ENCODE measurements around the gene AREL1.

AREL1 gene

DNA sequence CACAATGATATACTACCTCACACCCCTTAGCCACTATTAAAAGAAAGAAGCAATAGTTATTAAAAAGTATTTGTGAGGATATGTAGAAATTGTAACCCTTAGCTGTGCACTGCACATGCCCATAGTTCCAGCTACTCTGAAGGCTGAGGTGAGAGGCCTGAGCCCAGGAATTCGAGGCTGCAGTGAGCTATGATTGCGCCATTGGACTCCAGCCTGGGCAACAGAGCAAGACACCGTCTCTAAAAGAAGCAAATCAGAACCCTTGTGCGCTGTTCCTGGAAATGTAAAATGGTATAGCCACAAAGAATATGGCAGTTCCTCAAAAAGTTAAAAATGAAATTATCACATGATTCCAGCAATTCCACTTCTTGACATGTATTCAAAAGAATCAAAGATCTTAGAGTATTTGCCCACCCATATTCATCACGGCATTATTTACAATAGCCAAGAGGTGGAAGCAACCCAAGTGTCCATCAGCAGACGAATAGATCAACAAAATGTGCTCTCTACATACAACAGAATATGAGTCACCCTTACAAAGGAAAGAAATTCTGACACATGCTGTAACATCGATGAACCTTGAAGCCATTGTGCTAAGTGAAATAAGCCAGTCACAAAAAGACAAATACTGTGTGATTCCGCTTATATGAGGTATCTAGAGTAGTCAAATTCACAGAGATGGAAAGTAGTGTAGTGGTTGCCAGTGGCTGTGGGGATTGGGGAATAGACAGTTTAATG, 26.6 kb upstream of the AREL1 start:
- TF ChIP-seq EZH2phosphoT487 (IDR thresholded peaks at IDR 0.05; ENCODE audit: borderline replicate concordance) (no peak), CTCF (conservative IDR thresholded peaks at IDR 0.05; ENCODE audit: low read length) (no peak)
- Histone ChIP-seq H3K27me3 (ENCODE audit: insufficient read depth, low read length, poor library complexity, severe bottlenecking) (no peaks in the 10 kb centered on the region), H3K9ac (ENCODE audit: low read depth, low read length, poor library complexity, severe bottlenecking) (no peak overlapping the region), H3K4me2 (ENCODE audit: low read depth, low read length, poor library complexity, severe bottlenecking) (no peak overlapping the region), H2AFZ (ENCODE audit: low read length) (no peak overlapping the region), H4K20me1 (ENCODE audit: insufficient read depth, low read length, poor library complexity, severe bottlenecking) (no peaks in the 10 kb centered on the region), H3K4me3 (ENCODE audit: low read length, poor library complexity, severe bottlenecking) (no peak overlapping the region), H3K79me2 (ENCODE audit: insufficient read depth, low read length) (no peaks in the 10 kb centered on the region), H3F3A (ENCODE audit: low read depth) (no peaks in the 10 kb centered on the region), H3K9me3 (ENCODE audit: insufficient read depth, low read depth, low read length) (no peaks in the 10 kb centered on the region), H3K4me1 (ENCODE audit: insufficient read depth, low read length, poor library complexity, severe bottlenecking) (no peaks in the 10 kb centered on the region), H3K9me2 (replicated peaks; ENCODE audit: low read depth, low read length) (no peaks in the 10 kb centered on the region), H3K36me3 (ENCODE audit: insufficient read depth, low read length) (peaks cover 28% of the 10 kb centered on the region; the same call in 1 of the 2 replicates)

DNA sequence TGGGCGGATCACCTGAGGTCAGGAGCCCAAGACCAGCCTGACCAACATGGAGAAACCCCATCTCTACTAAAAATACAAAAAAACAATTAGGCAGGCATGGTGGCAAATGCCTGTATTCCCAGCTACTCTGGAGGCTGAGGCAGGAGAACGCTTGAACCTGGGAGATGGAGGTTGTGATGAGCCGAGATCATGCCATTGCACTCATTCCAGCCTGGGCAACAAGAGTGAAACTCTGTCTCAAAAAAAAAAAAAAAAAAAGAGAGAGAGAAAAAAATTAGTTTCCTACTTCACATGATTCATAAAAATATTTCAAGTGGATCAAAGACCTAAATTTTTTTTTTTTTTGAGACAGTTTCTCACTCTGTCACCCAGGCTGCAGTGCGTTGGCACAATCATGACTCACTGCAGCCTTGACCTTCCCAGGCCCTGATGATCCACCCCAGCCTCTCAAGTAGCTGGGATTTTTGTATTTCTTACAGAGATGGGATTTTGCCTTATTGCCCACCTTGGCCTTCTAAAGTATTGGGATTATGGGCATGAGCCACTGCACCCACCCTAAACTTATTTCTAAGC, 25.0 kb upstream of the AREL1 start:
- H3K27me3 ChIP-seq (ENCODE audit: insufficient read depth, low read length, poor library complexity, severe bottlenecking): no peaks in the 10 kb centered on the region
- no peaks in the 10 kb centered on the region for H3K4me1 ChIP-seq (ENCODE audit: insufficient read depth, low read length, poor library complexity, severe bottlenecking)
- H4K20me1 ChIP-seq (ENCODE audit: insufficient read depth, low read length, poor library complexity, severe bottlenecking): no peaks in the 10 kb centered on the region
- H3K9ac ChIP-seq (ENCODE audit: low read depth, low read length, poor library complexity, severe bottlenecking): no peak overlapping the region
- TF ChIP-seq CTCF (conservative IDR thresholded peaks at IDR 0.05; ENCODE audit: low read length) (no peak), EZH2phosphoT487 (IDR thresholded peaks at IDR 0.05; ENCODE audit: borderline replicate concordance) (no peak)
- H3K4me2 ChIP-seq (ENCODE audit: low read depth, low read length, poor library complexity, severe bottlenecking): no peak overlapping the region
- no peaks in the 10 kb centered on the region for H3K9me3 ChIP-seq (ENCODE audit: insufficient read depth, low read depth, low read length)
- H3K36me3 ChIP-seq (ENCODE audit: insufficient read depth, low read length): peaks cover 39% of the 10 kb centered on the region; the same call in 1 of the 2 replicates
- H3F3A ChIP-seq (ENCODE audit: low read depth): no peaks in the 10 kb centered on the region
- H2AFZ ChIP-seq (ENCODE audit: low read length): no peak overlapping the region
- H3K9me2 ChIP-seq (replicated peaks; ENCODE audit: low read depth, low read length): no peaks in the 10 kb centered on the region
- H3K4me3 ChIP-seq (ENCODE audit: low read length, poor library complexity, severe bottlenecking): no peak overlapping the region
- H3K79me2 ChIP-seq (ENCODE audit: insufficient read depth, low read length): no peaks in the 10 kb centered on the region

DNA sequence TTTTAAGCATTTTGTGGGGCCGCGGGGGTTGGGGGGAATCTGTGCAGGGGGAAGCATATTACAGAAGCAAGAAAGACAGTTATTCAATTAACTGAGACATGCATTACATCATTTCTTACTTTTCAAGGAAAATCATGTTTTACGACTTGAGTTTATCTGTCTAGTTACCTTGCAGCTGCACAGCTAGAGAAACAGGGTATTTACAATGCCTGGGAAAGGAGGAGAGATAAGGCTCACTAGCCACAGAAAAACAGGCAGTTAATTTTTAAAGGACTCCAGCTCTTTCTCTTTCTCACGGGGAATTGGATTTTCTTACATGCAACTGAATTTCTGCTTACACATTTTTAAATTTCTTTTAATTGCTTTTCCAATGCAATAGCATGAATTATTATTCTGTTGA, 22.2 kb upstream of the AREL1 start:
- no peak overlapping the region for H3K4me2 ChIP-seq (ENCODE audit: low read depth, low read length, poor library complexity, severe bottlenecking)
- H3K27me3 ChIP-seq (ENCODE audit: insufficient read depth, low read length, poor library complexity, severe bottlenecking): no peaks in the 10 kb centered on the region
- H3K4me1 ChIP-seq (ENCODE audit: insufficient read depth, low read length, poor library complexity, severe bottlenecking): no peaks in the 10 kb centered on the region
- H3K79me2 ChIP-seq (ENCODE audit: insufficient read depth, low read length): peaks cover 4% of the 10 kb centered on the region; the same call in 1 of the 2 replicates
- no peak overlapping the region for H2AFZ ChIP-seq (ENCODE audit: low read length)
- H3K9me2 ChIP-seq (replicated peaks; ENCODE audit: low read depth, low read length): no peaks in the 10 kb centered on the region
- H3F3A ChIP-seq (ENCODE audit: low read depth): no peaks in the 10 kb centered on the region
- no peak for TF ChIP-seq CTCF (conservative IDR thresholded peaks at IDR 0.05; ENCODE audit: low read length)
- H3K9me3 ChIP-seq (ENCODE audit: insufficient read depth, low read depth, low read length): no peaks in the 10 kb centered on the region
- H3K4me3 ChIP-seq (ENCODE audit: low read length, poor library complexity, severe bottlenecking): no peak overlapping the region
- H3K36me3 ChIP-seq (ENCODE audit: insufficient read depth, low read length): peaks cover 46% of the 10 kb centered on the region; the same call in 1 of the 2 replicates
- H4K20me1 ChIP-seq (ENCODE audit: insufficient read depth, low read length, poor library complexity, severe bottlenecking): no peaks in the 10 kb centered on the region
- no peak overlapping the region for H3K9ac ChIP-seq (ENCODE audit: low read depth, low read length, poor library complexity, severe bottlenecking)
